Adrenal gland (tissue), 12 donors: ENCODE measurements around the gene OR6S1. TPM values are rescaled to one million over a fixed set of nuclear protein-coding genes. Genes with fewer than 3 reads are reported as not detected.

Experiments
- DNase-seq, 7 donors: peaks; one replicate each; pipeline ENCODE4 v3.0.0-alpha.2; 2019 to 2020
- H3K27ac ChIP-seq, 5 donors: fragments of 200-600 bp; sonication (generic) in 4 of 5; 1 replicate in 3 of 5; 2 replicates in 2 of 5; pipeline versions ENCODE4 v1.5.1 to v1.8.0; 2016 to 2020; ENCODE audit warnings: mild to moderate bottlenecking in 1 of 5
- H3K27me3 ChIP-seq: fragments of 200-600 bp; 2 replicates; pipeline ENCODE4 v1.8.0; 2021
- H3K36me3 ChIP-seq, 2 donors: fragments of 200-600 bp; replicated peaks in 1 of 2; 1 replicate in 1 of 2; 2 replicates in 1 of 2; pipeline versions ENCODE4 v1.5.1 to v1.8.0; 2018 to 2022
- H3K4me1 ChIP-seq, 2 donors: fragments of 200-600 bp; replicated peaks in 1 of 2; 1 replicate in 1 of 2; 2 replicates in 1 of 2; pipeline versions ENCODE4 v1.5.1 to v1.8.0; 2018 to 2021
- H3K4me3 ChIP-seq, 4 donors: fragments of 200-600 bp; sonication (generic) in 3 of 4; one replicate each; pipeline ENCODE4 v1.5.1; 2016 to 2018
- H3K9me3 ChIP-seq, 3 donors: fragments of 200-600 bp; sonication (generic) in 1 of 3; replicated peaks in 1 of 3; 1 replicate in 2 of 3; 2 replicates in 1 of 3; pipeline versions ENCODE4 v1.5.1 to v1.8.0; 2016 to 2021
- CTCF ChIP-seq, 6 experiments: fragments of 450-650 bp in 4 of 6; fragments of 200-600 bp in 2 of 6; sonication (generic) in 1 of 6; IDR thresholded peaks; 1 replicate in 5 of 6; 2 replicates in 1 of 6; pipeline versions ENCODE4 v1.5.1 to v1.8.0; 2016 to 2021; ENCODE audit warnings: antibody characterized with exemption in 6 of 6, mild to moderate bottlenecking in 2 of 6, moderate library complexity in 1 of 6
- POLR2A ChIP-seq, 2 donors: fragments of 450-650 bp; IDR thresholded peaks; one replicate each; pipeline ENCODE4 v1.6.1; 2017; ENCODE audit warnings: antibody characterized with exemption in 2 of 2, mild to moderate bottlenecking in 2 of 2, moderate library complexity in 1 of 2
- WGBS, 4 donors: extraction: QIAGEN DNeasy Blood & Tissue Kit in 2 of 4; methylation state at CpG; one replicate each; pipeline versions ENCODE4 v1.1.5 to v1.1.7; 2013 to 2017; 5-methylcytosine and 5-hydroxymethylcytosine counted together
- intact Hi-C, 2 donors: fragments of 100-400 bp; cut with DNase I; formaldehyde crosslinking; loops; one replicate each; pipeline versions ENCODE4 v1.14.1 to v1.15.0; 2022 to 2023
- polyA plus RNA-seq, 3 donors: library from polyadenylated mRNA; stranded (reverse); fragments of 200-250 nt in 2 of 3; fragments of 350-450 nt in 1 of 3; fragmentation: Illumina TruSeq in 1 of 3; extraction: RNeasy Lipid Tissue Mini Kit (QIAGEN cat#74804) in 1 of 3; gene quantifications; one replicate each; pipeline ENCODE4 v1.2.3, GENCODE V29; 2013 to 2014
- total RNA-seq, 9 donors: library from RNA; depleted of rRNA in 4 of 9; stranded (reverse); fragments of >200 nt in 4 of 9; fragments of 120-200 nt in 1 of 9; fragmentation: NEBNext Ultra II Directional in 1 of 9; extraction: Animal tissue kit (Norgen Biotek cat#: 25700) in 1 of 9; gene quantifications; one replicate each; pipeline versions ENCODE4 v1.1.0 to v1.2.4, GENCODE V29; 2013 to 2023
- donor health status: healthy with polysubstance abuse.
- donor health status: Bipolar disorder and iron deficiency.
- donor health status: DM: yes; HTN: yes; CAD: no.
- donor health status: DM: no; HTN: no; CAD: no.
- donor health status: DM: no; HTN: no; CAD: no.
- donor health status: DM: yes; HTN: yes; CAD: no.

The OR6S1 gene
- total and polyA plus RNA-seq, 12 donors: not detected

- no peaks in the 10 kb centered on the region for H3K9me3 ChIP-seq
- WGBS, 4 donors: 21 to 31% (median 27%) methylated on average over 22 to 28 of the region's 28 CpGs
- no peak overlapping the region for H3K4me3 ChIP-seq
- intact Hi-C loops: no loop called here
- DNase-seq: no peak
- H3K27ac ChIP-seq: no peak overlapping the region
- H3K27me3 ChIP-seq: peaks cover 67% of the 10 kb centered on the region
- H3K36me3 ChIP-seq: no peaks in the 10 kb centered on the region
- no peaks in the 10 kb centered on the region for H3K4me1 ChIP-seq
- TF ChIP-seq CTCF (IDR thresholded peaks at IDR 0.05) (no peak), POLR2A (IDR thresholded peaks at IDR 0.05) (no peak)
These were observed 16.0 kb upstream of the OR6S1 start for GRCh38 chr14:20657216-20658211.

GRCh38 chr14:20656274-20656673 is 14.8 kb upstream of the OR6S1 start:
- Histone ChIP-seq H3K36me3 (no peaks in the 10 kb centered on the region), H3K4me3 (no peak overlapping the region), H3K9me3 (no peaks in the 10 kb centered on the region), H3K27ac (no peak overlapping the region), H3K4me1 (no peaks in the 10 kb centered on the region), H3K27me3 (peaks cover 80% of the 10 kb centered on the region)
- no peak for DNase-seq
- intact Hi-C loops: no loop called here
- WGBS, 4 donors: 67 to 76% (median 73%) methylated on average over 4 of the region's 4 CpGs
- no peak for TF ChIP-seq POLR2A (IDR thresholded peaks at IDR 0.05)

GRCh38 chr14:20655851-20656250 is 14.4 kb upstream of the OR6S1 start:
- intact Hi-C loops: no loop called here
- Histone ChIP-seq H3K4me1 (no peaks in the 10 kb centered on the region), H3K36me3 (no peaks in the 10 kb centered on the region), H3K27ac (no peak overlapping the region), H3K9me3 (no peaks in the 10 kb centered on the region), H3K27me3 (peaks cover 82% of the 10 kb centered on the region), H3K4me3 (no peak overlapping the region)
- 68 to 80% (median 76%) methylated on average over 4 of the region's 4 CpGs for WGBS, 4 donors
- TF ChIP-seq CTCF (IDR thresholded peaks at IDR 0.05): no peak
- TF ChIP-seq POLR2A (IDR thresholded peaks at IDR 0.05): no peak
- DNase-seq: no peak

GRCh38 chr14:20652996-20653975 is 11.8 kb upstream of the OR6S1 start:
- H3K27ac ChIP-seq: no peak overlapping the region
- H3K9me3 ChIP-seq: no peaks in the 10 kb centered on the region
- H3K36me3 ChIP-seq: no peaks in the 10 kb centered on the region
- 2 to 5% (median 4%) methylated on average over 26 to 39 of the region's 39 CpGs for WGBS, 4 donors
- DNase-seq: peak in 1 of 7 donors; percentile 26
- H3K4me3 ChIP-seq: no peak overlapping the region
- TF ChIP-seq POLR2A (IDR thresholded peaks at IDR 0.05) (no peak), CTCF (IDR thresholded peaks at IDR 0.05) (no peak)
- H3K4me1 ChIP-seq: no peaks in the 10 kb centered on the region
- intact Hi-C loops: no loop called here
- H3K27me3 ChIP-seq: peaks cover 67% of the 10 kb centered on the region
